ENCODE measurements around the gene MRGPRE. TPM values are rescaled to one million over a fixed set of nuclear protein-coding genes. Genes with fewer than 3 reads are reported as not detected.

MRGPRE gene
- total RNA-seq, 1 experiment from 2014 or later: not detected

DNA sequence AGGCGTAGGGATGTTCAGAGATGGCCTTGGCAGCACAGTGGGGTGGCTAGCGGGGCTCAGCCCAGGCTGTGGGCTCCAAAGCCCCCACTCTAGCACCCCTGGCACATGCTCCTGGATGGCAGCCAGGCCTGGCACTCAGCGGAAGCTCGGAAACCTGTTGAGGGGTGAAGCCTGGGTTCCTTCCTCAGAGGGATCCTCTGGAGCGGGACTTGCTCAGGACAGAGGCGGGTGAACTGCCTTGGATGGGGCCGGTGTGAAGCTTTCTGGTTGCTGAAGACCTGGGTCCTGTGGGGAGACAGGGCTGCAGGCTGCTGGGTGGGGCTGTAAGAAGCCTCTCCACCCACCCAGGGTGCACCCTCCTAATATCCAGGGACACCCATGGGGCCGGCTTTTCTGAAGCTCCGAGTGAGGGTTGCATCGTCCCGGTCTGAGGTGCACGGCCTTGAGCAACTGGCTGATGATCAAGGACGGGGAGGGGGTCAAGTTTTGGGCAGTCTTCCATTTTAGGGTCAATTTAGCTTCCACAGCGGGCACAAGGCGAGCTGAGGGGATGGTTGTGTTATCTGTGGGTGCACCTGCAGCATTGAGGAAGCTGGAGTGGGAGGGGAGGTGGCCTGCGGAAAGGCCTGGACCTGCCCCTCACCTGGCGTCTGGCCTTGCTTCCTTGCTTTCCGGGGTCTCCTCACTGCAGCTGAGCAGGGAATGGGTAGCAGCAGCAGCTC, 5.2 kb downstream of the MRGPRE start:
- DNase-seq (ENCODE audit: low spot score): no peak

DNA sequence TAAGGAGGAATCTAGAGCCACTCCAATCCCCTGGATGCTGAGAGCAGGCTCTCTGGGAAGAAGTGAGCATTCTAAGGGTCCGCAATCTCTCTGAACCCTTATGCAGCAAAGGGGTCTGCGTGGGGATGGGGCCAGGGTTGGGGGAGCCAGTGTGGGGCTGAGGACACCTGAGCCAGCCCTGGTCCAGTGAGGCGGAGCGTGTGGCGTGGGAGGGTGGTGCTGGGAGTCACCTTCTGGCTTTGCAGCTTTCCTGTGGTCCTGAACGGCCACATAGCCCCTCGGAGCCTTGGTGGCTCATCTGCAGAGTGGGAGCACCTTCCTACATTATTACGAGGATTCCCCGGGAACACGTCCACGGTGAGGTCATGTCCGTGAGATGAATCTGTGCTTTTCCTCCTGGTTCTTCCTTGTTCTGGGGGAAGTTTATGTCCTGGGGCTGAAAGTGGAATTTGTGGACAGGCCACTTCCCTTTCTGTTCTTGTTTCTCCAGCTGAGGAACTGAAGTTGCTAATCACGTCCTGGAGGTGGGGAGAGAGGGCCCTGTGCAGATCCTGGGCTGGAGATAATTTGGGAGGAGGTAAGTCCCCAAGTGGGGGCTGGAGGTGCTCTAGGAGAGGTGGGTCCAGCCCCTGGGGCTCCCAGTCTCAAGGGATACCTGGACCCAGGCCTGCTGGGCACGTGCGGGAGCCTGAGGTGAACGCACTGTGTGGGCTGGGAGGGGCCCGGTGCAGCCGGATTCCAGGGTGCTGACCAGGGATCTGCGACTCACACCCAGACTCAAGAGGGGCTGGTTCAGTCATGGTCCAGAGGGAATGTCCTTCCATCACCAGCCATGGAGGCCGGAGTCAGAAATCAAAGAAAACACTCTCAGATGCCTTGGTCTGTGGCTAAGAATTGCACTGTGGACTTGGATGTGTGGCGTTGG, 6.1 kb downstream of the MRGPRE start:
- no peak for DNase-seq (ENCODE audit: low spot score)

DNA sequence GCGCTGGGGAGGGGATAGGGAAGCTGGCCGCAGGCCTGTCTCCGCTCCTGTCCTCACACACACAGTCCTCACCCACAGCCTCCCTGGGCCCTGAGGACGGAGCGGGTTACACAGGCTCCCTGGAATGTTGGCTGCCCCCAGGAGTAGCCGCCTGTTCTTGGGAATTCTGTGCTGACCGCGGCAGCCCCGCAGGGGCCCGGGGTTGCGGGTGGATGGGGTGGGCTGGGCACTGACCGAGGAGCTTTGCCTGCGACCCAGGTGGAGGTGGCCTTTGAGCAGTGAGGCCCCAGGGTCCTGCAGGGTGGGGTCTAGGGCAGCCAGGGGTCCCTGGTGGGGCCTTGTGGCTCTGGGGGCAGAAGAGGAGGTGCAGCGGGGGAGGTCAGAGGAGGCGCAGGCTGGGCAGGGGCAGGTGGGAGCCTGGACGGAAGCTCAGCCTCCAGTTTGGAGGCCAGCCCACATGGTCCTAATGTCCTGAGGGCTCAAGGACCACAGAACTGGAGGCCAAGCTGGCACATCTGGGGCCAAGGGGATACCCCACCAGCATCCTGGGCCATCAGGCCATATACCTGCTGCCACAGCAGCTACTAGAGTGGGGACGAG, 7.0 kb downstream of the MRGPRE start:
- DNase-seq (ENCODE audit: low spot score): no peak

DNA sequence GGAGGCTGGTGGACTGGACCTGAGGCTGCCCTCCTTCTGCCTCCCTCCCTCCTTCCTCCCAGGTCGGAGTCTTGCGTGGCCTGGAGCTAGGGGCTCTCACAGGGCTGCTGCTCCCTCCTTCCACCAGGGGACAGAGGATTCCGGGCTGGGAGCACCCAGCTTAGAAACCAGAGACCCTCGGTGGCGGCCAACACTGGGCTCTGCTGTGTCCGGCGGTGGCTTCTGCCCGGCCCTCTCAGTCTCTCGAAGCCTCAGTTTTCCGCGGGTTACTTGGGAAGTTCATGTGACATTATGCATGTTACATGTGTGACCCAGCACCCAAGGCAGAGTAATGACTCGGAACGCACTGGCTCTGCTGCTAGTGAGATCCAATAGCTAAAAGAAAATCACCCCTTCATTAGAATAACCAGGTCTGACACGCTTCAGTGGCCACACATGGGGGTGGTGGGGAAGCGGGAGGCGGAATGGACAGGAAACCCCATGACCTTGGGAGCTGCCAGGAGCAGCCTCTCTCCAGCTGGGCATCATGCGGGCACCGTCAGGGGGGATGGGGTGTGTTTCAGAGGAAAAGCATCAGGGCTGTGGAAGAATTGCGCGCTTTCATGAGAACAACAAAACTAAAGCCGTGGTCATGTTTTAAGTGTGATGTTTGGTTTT, 7.7 kb downstream of the MRGPRE start:
- DNase-seq (ENCODE audit: low spot score): no peak

DNA sequence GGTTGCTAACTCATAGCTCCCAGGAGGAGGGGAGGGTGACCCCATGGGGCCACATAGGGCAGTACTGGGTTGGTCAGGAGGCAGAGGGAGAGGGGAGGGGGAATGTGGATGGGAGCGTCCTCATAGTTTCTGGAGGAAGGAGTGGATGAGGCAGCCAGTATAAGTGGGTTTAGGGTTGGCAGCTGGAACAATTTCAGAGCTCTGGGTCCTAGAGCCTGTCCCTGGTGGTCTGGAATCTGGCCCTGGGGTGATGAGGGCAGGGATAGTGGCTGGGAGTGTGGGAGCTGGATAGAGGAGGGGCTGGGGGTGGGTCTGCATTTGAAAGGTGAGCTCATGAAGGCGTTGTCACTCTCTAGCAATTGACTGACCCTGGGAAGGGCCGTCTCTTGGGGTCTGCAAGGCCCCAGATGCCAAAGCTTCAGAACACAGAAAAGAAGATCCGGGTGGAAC, 8.3 kb downstream of the MRGPRE start:
- no peak for DNase-seq (ENCODE audit: low spot score)

DNA sequence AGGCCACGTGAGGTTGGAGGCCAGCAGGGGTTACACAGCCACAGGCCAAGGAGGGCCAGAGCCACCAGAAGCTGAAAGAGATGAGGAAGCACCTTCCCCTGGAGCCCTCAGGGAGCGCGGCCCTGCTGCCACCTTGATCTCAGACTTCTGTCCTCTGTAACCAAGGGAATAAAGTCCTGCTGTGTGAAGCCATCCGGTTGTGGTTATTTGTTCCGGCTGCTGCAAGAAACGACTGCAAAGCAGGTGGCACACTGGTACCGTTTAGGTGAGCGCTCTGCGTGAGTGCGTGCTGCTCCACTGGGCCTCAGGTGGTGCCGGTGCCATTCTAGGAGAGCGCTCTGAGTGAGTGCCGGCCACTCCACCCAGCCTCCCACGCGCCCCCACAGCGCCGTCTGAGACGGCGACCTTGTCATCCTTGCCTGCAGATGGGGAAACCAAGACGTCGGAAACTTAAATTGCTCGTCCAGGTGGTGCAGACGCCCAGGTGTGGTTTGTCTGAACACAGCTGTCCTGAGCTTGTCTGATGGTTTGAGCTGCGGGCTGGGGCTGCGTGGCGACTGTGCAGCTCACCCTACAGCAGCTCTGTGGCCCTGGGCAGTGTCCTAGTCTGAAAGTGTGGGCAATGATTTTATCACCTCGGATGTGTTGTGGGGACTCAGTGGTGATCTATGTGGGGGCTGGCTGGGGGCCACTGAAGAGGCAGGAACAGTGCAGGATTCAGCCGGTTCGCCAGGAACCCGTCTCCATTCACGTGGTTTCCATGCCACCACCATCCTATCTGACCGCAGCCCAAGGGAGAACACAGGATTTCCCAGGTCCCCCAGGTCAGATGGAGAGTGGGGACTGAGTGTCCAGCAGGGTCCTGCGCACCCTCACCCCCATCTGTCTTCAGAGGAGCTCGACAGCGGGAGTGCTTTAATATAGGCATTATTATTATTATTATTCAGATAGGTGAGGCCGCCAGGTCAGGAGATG, 9.0 kb downstream of the MRGPRE start:
- no peak for DNase-seq (ENCODE audit: low spot score)

DNA sequence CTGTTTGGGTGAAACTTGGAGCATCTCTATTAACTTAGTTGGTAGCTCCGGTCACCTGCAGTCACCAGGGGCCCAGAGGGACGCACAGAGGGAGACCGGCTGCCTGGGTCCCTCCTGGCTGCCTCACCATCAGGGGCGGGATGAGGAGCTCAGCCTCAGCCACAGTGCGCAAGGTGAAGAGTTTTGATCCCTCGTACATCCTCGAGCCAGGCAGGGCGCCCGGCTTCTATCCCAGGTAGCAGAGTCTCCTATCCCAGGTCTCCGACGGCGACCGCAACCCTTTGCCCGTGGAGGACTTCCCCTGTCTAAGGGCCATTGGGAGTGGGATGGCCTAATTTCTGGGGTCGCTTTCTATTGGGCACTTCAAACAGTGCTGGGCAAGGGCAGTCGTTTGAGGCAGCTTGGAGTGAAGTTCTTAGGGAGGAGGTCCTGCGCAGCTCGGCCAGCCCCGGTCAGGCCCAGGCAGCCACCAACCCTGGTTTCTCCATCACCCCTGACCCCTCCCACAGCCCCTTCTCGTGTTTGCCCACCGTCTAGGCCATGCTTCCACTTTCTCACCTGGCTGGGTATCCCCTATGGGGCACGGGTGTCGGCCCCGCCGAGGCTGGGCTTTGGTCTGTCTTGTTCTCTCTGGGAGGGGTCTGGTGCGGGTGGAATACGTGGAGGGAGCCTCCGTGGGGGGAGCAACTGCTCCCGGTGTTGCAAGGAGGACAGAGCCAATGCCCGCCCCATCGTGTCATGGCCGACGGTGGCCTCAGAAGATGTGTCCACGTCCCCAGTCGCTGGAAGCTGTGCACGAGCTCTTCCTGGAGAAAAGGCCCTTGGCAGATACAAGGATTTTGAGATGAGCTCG, 10.0 kb downstream of the MRGPRE start:
- DNase-seq (ENCODE audit: low spot score): no peak

DNA sequence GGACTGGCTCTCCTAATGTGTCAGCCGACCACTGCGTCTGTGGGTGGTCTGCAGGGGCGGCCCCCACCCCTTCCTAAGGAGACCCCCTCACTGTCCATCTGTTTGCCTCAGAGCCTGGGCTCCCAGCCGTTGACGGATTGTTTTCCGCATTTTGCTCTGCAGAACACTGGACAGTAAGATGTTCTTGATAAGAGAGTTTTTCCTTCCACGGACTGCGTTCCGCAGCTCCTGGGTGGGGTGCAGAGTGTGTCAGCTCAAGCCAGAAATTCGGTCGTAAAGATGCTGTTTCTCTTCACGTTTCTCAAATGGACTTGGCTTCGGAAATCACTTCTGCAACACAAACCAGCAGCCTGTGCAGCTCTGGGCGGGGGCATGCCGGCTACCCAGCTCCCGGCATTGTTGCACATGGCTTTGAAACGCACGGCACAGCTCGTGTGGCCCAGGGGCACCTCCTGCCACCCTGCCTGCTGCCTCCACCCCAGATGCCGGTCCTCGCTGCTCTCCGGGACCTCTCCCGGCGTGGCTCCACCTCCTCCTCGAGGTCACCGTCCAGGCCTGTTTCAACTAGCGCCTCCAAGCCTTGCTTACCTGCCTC, 10.7 kb downstream of the MRGPRE start:
- DNase-seq (ENCODE audit: low spot score): no peak

DNA sequence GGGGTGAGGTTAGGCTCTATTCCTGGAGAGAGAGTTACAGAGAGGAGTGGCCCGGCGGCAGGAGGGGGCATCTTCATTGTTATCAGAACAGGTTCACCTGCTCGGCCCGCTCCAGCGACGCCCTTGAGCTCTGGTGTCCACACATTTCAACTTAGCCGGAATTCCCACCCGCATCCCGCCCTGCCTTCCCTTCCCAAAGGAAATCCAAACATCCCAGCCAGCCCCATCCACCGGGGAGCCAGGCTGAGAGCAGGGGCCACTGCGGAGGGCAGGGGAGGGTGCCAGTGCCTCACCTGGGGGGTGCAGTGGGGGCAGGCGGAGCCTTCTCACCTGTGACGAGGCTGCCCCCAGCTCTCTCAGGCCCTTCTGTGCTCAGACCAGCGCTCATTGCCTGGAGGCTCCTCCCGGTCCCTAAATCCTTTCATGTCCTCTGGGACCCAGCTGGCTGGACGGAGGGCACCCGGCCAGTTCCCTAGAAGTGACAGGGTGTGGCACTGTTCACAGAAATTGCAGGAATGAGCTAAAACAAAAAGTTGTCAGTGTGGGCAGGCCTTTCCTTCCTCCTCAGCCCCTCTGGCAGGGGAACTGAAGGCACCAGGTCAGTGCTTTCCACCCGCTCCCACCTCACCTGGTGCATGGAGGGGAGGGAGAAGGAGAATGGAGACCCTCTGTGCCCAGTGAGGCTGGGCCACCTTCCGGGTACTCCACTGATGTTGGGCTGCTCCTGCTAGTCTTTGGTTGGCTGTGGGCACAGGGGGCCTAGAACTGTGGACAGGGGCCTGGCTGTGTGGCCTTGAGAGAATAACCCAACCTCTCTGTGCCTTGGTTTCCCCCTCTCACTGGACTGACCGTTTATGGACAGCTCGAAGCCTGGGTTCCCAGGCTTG, 11.5 kb downstream of the MRGPRE start:
- DNase-seq (ENCODE audit: low spot score): no peak

DNA sequence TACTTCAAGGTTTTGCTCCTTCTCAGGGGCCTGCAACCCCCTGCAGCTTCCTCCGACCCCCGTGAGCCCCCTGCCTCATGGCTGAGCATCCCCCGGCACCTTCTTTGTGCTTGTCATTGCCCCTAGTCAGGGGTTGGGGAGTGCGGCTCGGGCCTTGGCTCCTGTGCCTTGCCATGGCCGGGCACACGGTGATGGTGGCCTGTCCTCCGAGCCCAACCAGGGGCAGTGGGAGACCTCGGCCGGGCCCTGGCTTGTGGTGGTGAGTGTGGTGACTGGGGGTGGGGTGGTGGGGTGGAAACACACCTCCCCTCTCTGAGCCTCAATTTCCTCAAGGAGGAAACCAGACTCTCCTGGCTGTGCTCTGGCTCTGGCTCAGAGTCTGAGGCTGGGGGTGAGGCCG, 12.1 kb downstream of the MRGPRE start:
- no peak for DNase-seq (ENCODE audit: low spot score)

DNA sequence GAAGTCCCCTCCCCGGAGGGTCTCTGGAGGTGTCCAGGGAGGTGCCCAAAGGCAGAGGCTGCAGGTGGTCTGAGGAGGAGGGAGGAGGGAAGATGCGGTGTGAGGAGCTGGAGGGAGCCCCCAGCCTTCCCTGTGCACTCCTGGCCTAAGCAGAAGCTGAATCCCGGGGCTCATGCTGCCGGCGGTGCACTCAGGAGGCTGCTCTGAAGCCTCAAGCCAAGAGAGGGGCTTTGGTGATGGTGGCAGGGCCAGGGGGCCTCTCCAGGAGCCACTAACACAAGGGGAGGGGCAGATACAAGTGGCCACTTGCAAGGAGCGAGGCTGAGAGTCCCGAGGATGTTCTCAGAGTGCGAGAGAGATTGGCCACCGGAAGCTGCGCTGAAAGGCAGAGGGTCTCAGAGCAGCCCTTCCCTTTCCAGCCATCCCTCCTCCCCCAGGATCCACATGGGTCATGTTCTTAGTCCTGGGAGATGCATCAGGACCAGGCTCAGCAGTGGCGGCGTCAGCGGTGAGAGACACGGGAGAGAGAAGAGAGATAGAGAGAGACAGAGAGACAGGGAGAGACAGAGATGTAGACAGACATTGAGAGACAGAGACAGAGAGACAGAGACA, 12.8 kb downstream of the MRGPRE start:
- DNase-seq (ENCODE audit: low spot score): no peak

DNA sequence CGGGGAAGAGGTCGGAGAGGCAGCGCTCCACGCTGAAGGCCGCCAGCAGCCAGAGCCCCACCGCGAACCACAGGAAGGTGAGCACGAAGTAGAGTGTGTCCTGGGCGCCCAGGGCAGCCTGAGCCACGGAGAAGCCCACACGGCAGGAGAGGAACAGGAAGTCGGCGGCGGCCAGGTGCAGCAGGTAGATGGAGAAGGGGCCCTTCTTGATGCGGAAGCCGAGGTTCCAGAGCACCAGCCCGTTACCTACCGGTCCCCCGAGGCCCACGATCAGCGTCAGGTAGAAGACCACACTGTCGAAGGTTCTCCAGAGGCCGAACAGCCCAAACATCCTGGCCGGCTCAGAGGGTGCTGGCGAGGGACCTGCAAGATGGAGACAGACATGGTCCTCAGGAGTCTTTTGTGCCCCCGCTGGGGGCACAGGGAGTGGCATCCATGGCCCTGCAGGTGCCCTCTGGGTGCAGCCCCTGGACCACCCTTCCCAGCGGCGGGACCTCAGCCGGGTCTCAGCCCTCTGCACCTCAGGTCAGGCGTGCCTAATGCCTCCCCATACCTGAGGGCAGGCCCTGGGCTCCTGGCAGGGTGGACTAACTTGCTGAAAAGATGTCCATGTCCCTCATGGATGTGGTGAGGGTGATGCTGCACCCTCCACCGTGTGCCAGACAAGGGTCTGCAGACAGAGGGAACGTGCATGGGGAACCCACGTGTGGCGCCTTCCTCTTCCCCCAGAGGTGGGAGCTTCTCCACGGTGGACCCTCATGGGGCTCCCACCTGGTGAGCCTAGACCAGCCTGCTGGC, 13.5 kb downstream of the MRGPRE start, which contains the start of gene MRGPRG:
Gene MRGPRG, minus strand, starts transcription at position 331 of the 798 bp plus-strand sequence. Its CDS starts 0 bp downstream, at position 331.
- DNase-seq (ENCODE audit: low spot score): no peak

DNA sequence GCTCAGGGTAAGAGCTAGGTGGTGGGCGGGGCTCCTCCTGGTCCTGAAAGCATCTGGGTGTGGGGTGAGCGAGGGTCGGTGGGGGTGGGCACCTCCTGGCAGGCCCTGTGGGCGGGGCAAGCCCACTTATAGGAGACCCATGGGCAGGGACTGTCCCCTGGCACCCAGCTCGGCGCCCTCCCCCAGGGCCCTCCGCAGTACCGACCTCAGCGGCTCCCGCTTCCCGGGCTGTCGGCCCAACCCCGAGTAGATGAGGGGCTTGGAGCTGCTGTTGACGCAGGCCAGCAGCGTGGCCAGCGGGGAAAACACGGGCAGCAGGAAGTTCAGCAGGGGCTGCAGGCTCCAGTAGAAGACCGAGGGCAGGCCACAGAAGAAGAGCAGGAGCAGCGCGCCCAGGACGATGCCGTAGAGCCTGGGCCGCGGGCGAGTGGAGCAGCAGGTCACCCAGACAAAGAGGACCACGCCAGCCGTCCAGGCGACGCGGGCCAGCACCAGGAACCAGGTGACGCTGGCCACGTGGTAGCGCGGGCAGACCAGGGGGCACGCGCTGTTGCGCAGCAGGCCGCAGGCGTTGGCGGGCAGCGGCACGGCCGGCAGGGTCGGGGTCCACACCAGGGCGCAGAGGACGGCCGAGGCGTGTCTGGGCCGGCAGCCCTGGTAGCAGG, 14.3 kb downstream of the MRGPRE start:
- DNase-seq (ENCODE audit: low spot score): no peak

DNA sequence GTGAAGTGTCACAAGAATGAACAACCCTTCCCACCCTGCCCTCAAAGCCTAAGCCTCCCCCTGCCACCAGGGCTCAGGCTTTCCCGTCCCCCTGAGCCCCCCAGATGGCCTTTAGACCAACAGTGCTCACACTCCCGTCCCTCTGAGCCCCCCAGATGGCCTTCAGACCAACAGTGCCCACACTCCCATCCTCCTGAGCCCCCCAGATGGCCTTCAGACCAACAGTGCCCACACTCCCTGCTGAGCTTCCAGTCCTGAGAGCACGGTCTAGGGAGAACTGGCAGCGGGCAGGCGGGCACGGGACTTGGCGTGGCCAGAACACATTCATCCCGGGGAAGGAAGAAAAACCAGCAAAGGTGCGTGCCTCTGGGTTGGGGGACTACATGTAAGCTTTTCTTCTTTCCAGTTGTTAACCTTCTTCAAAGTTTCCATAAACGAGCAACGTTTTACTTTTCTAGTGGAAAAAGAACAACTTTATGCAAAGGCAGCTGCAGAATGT, 16.1 kb downstream of the MRGPRE start:
- DNase-seq (ENCODE audit: low spot score): no peak

DNA sequence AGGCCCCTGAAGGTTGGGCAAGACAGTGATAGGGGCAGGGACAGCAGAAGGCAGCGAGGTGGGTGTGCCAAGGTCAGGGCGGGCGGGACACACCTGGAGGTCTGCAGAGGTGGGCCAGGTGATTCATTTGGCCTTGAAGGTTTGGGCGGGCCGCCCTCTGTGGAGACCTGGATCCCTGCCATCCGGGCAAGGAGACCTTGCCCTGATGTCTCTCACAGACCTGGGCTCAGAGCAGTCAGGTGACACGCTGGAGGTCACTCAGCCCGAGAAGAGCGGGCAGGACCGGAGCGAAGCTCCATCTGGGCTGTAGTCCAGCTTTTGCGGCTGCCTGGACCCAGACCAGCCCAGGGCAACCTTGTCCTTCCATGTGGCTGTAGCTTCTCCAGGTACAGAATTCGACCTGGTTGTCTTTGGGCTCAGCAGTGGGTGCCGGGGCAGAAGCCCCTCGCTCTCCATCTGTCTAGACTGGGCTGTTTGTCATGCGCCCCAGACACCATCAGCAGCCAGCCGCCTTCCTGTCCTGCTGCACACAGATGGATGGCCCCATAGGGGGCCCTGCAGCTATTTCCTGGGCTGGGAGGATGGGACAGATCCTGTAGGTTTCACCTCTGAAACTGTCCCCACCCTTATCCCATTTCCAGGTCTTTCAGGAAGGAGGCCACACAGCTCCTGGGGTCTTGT, 16.7 kb downstream of the MRGPRE start:
- no peak for DNase-seq (ENCODE audit: low spot score)

DNA sequence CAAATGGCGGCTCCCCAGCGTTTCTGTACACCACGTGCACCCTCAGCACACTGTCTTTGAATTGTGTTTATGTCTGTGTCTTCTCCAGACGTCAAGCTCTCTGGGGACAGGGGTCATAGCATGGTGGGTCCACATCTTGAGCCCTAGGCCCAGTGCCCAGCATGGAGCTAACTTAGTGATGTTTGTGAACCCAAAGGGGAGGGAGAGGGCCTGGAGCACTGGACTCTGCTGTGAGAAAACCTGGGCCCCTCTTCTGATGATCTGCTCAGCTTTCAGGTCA, 17.9 kb downstream of the MRGPRE start:
- DNase-seq (ENCODE audit: low spot score): no peak

Data from A172 (cell line).